HCT116 (cell line): Measurements from ENCODE around the gene RAN. TPM values are rescaled to one million over a fixed set of nuclear protein-coding genes. Genes with fewer than 3 reads are reported as not detected.
A peak's percentile ranks its signal among the peaks of the same experiment; 100 is the strongest.

Experiments used
- ATAC-seq: fragments of 200-7000 bp; cut with Tn5 transposase; 2 replicates; pipeline ENCODE4 v1.9.1; 2020; ENCODE audit warnings: mild to moderate bottlenecking, moderate library complexity
- BruUV-seq: library from RNA; stranded (reverse); fragments of 400-500 nt; replicated peaks from 2 replicates; lab custom pipeline; 2021; lab: Mats Ljungman, UMichigan
- CTCF ChIA-PET: fragments of 300-600 bp; sonication (Branson Sonifier 250); formaldehyde crosslinking; loops from one replicate; lab custom pipeline; 2021; ENCODE audit warnings: antibody characterized with exemption; lab: Charles Lee
- POLR2A ChIA-PET: fragments of 300-600, 350-600 bp; sonication (Branson Sonifier 250); formaldehyde crosslinking; loops from one replicate; lab custom pipeline; 2021; ENCODE audit warnings: antibody characterized with exemption; lab: Charles Lee
- RAD21 ChIA-PET, 2 experiments: fragments of 300-600 bp; sonication (Branson Sonifier 250); formaldehyde crosslinking; loops; one replicate each; lab custom pipeline; 2023; ENCODE audit warnings: low total read pairs in 2 of 2; ENCODE audit not compliant: uncharacterized antibody in 2 of 2, unreplicated experiment in 2 of 2, low non-redundant PET in 1 of 2; lab: Charles Lee
- DNase-seq: peaks from one replicate; pipeline ENCODE4 v3.0.0-alpha.2; 2010; ENCODE audit warnings: low read depth, low spot score
- H2AFZ ChIP-seq: fragments of 200-600 bp; shearing (Covaris generic), sonication (generic); 2 replicates; pipeline ENCODE4 v1.6.1; 2017; ENCODE audit warnings: low read depth, mixed run types, mixed read lengths, antibody characterized with exemption, low read length; ENCODE audit not compliant: poor library complexity, severe bottlenecking
- H3K27ac ChIP-seq: 2 replicates; pipeline ENCODE4 v1.5.1; 2012; ENCODE audit warnings: low read depth, low read length
- H3K27me3 ChIP-seq: fragments of 200-600 bp; sonication (generic); 2 replicates; pipeline ENCODE4 v1.6.1; 2016; ENCODE audit warnings: mixed run types, low read length, mixed read lengths; ENCODE audit not compliant: insufficient read depth
- H3K36me3 ChIP-seq, 2 experiments: fragments of 200-500 bp in 1 of 2; fragments of 200-600 bp in 1 of 2; sonication (Bioruptor generic) in 1 of 2; sonication (generic) in 1 of 2; 2 replicates each; pipeline versions ENCODE4 v1.5.1 to v1.6.1; 2014 to 2016; ENCODE audit warnings: low read length in 2 of 2, inconsistent platforms in 1 of 2, mixed read lengths in 1 of 2, mixed run types in 1 of 2; ENCODE audit not compliant: insufficient read depth in 2 of 2, control insufficient read depth in 1 of 2
- H3K4me1 ChIP-seq, 2 experiments: fragments of 200-600 bp in 1 of 2; sonication (generic) in 1 of 2; 2 replicates each; pipeline versions ENCODE4 v1.5.1 to v1.6.1; 2012 to 2017; ENCODE audit warnings: low read length in 2 of 2, inconsistent platforms in 1 of 2, mild to moderate bottlenecking in 1 of 2, mixed read lengths in 1 of 2, mixed run types in 1 of 2, moderate library complexity in 1 of 2; ENCODE audit not compliant: insufficient read depth in 2 of 2, control insufficient read depth in 1 of 2
- H3K4me2 ChIP-seq: fragments of 200-600 bp; sonication (generic); 2 replicates; pipeline ENCODE4 v1.6.1; 2017; ENCODE audit warnings: mixed run types, low read length, mixed read lengths
- H3K4me3 ChIP-seq, 2 experiments: fragments of 200-600 bp in 1 of 2; sonication (generic) in 1 of 2; replicated peaks in 1 of 2; 2 replicates each; pipeline ENCODE4 v1.5.1; 2011 to 2016; ENCODE audit warnings: low read length in 2 of 2, control low read depth in 1 of 2, low read depth in 1 of 2, mild to moderate bottlenecking in 1 of 2, mixed read lengths in 1 of 2, mixed run types in 1 of 2
- H3K79me2 ChIP-seq: fragments of 200-600 bp; sonication (generic); 2 replicates; pipeline ENCODE4 v1.6.1; 2017; ENCODE audit warnings: mild to moderate bottlenecking, mixed run types, low read length, moderate library complexity, mixed read lengths; ENCODE audit not compliant: insufficient read depth
- H3K9ac ChIP-seq: fragments of 200-600 bp; sonication (generic); 2 replicates; pipeline ENCODE4 v1.6.1; 2016; ENCODE audit warnings: low read length, mixed read lengths
- H3K9me2 ChIP-seq: fragments of 200-600 bp; sonication (generic), shearing (Covaris generic); 2 replicates; pipeline ENCODE4 v1.6.1; 2017; ENCODE audit warnings: mixed run types, mild to moderate bottlenecking, moderate library complexity; ENCODE audit not compliant: insufficient read depth
- H3K9me3 ChIP-seq, 2 experiments: fragments of 200-500 bp in 1 of 2; fragments of 200-600 bp in 1 of 2; sonication (Bioruptor generic) in 1 of 2; sonication (generic) in 1 of 2; 2 replicates each; pipeline ENCODE4 v1.6.1; 2014 to 2017; ENCODE audit warnings: low read length in 2 of 2, mixed read lengths in 2 of 2, inconsistent platforms in 1 of 2, low read depth in 1 of 2, mild to moderate bottlenecking in 1 of 2, mixed run types in 1 of 2, moderate library complexity in 1 of 2; ENCODE audit not compliant: control insufficient read depth in 1 of 2, insufficient read depth in 1 of 2
- H4K20me1 ChIP-seq: fragments of 200-600 bp; sonication (generic), shearing (Covaris generic); 2 replicates; pipeline ENCODE4 v1.6.1; 2017; ENCODE audit warnings: mixed run types, mild to moderate bottlenecking, moderate library complexity; ENCODE audit not compliant: insufficient read depth
- ATF3 ChIP-seq: IDR thresholded peaks from 2 replicates; pipeline ENCODE4 v1.6.1; 2012
- CEBPB ChIP-seq: IDR thresholded peaks from 2 replicates; pipeline ENCODE4 v1.6.1; 2012; ENCODE audit warnings: low read depth
- EGR1 ChIP-seq: IDR thresholded peaks from 2 replicates; pipeline ENCODE4 v1.6.1; 2012; ENCODE audit warnings: low read depth
- ELF1 ChIP-seq: IDR thresholded peaks from 2 replicates; pipeline ENCODE4 v1.6.1; 2012; ENCODE audit warnings: low read depth, borderline replicate concordance
- EZH2 ChIP-seq: fragments of 200-600 bp; sonication (generic); IDR thresholded peaks from 2 replicates; pipeline ENCODE4 v1.6.1; 2017; ENCODE audit warnings: antibody characterized with exemption, mixed run types
- EZH2phosphoT487 ChIP-seq: fragments of 200-600 bp; IDR thresholded peaks from 2 replicates; pipeline ENCODE4 v1.6.1; 2018; ENCODE audit warnings: antibody characterized with exemption, borderline replicate concordance
- FOSL1 ChIP-seq: IDR thresholded peaks from 2 replicates; pipeline ENCODE4 v1.6.1; 2012; ENCODE audit warnings: low read depth
- JUND ChIP-seq: IDR thresholded peaks from 2 replicates; pipeline ENCODE4 v1.6.1; 2012
- POLR2A ChIP-seq: IDR thresholded peaks from 2 replicates; pipeline ENCODE4 v1.7.0; 2011; ENCODE audit warnings: borderline replicate concordance; ENCODE audit not compliant: insufficient read depth, insufficient read length; ENCODE audit errors: extremely low read depth
- POLR2AphosphoS5 ChIP-seq: IDR thresholded peaks from 2 replicates; pipeline ENCODE4 v1.6.1; 2011; ENCODE audit warnings: mild to moderate bottlenecking, low read depth, low read length, moderate library complexity
- RAD21 ChIP-seq: IDR thresholded peaks from 2 replicates; pipeline ENCODE4 v1.6.1; 2012; ENCODE audit warnings: low read depth, mild to moderate bottlenecking
- SIN3A ChIP-seq: IDR thresholded peaks from 2 replicates; pipeline ENCODE4 v1.6.1; 2012; ENCODE audit warnings: low read depth
- SP1 ChIP-seq: IDR thresholded peaks from 2 replicates; pipeline ENCODE4 v1.6.1; 2012; ENCODE audit warnings: low read depth
- TCF7L2 ChIP-seq: IDR thresholded peaks from 2 replicates; pipeline ENCODE4 v1.7.0; 2011; ENCODE audit warnings: borderline replicate concordance, inconsistent platforms; ENCODE audit not compliant: insufficient read depth, insufficient read length; ENCODE audit errors: extremely low read depth
- YY1 ChIP-seq: IDR thresholded peaks from 2 replicates; pipeline ENCODE4 v1.6.1; 2011; ENCODE audit warnings: low read length, low read depth, moderate library complexity, mild to moderate bottlenecking; ENCODE audit not compliant: insufficient replicate concordance; ENCODE audit errors: extremely low read depth
- ZNF274 ChIP-seq: fragments of 200-500 bp; sonication (Bioruptor generic); IDR thresholded peaks from 2 replicates; pipeline ENCODE4 v1.6.1; 2014; ENCODE audit warnings: mild to moderate bottlenecking, low read depth, low read length, inconsistent platforms
- intact Hi-C: fragments of 100-400 bp; cut with micrococcal nuclease; formaldehyde crosslinking; loops from 2 replicates; pipeline ENCODE4 v1.10.0; 2022
- total RNA-seq: library from RNA; stranded (reverse); gene quantifications from one replicate; pipeline ENCODE4 v1.2.1, GENCODE V29; 2021; ENCODE audit not compliant: unreplicated experiment
- TF ChIP-seq, protein P1 (sequence below): IDR thresholded peaks from 2 replicates; pipeline ENCODE4 v1.6.1; 2012; ENCODE audit warnings: low read depth
- TF ChIP-seq, protein P2 (sequence below): IDR thresholded peaks from 2 replicates; pipeline ENCODE4 v1.6.1; 2012

Gene RAN
- total RNA-seq, 1 experiment from 2014 or later, result 1,420 TPM

GRCh38 chr12:130868412-130868811, 3.5 kb upstream of the RAN start (continued):
- TF ChIP-seq, protein P1, sequence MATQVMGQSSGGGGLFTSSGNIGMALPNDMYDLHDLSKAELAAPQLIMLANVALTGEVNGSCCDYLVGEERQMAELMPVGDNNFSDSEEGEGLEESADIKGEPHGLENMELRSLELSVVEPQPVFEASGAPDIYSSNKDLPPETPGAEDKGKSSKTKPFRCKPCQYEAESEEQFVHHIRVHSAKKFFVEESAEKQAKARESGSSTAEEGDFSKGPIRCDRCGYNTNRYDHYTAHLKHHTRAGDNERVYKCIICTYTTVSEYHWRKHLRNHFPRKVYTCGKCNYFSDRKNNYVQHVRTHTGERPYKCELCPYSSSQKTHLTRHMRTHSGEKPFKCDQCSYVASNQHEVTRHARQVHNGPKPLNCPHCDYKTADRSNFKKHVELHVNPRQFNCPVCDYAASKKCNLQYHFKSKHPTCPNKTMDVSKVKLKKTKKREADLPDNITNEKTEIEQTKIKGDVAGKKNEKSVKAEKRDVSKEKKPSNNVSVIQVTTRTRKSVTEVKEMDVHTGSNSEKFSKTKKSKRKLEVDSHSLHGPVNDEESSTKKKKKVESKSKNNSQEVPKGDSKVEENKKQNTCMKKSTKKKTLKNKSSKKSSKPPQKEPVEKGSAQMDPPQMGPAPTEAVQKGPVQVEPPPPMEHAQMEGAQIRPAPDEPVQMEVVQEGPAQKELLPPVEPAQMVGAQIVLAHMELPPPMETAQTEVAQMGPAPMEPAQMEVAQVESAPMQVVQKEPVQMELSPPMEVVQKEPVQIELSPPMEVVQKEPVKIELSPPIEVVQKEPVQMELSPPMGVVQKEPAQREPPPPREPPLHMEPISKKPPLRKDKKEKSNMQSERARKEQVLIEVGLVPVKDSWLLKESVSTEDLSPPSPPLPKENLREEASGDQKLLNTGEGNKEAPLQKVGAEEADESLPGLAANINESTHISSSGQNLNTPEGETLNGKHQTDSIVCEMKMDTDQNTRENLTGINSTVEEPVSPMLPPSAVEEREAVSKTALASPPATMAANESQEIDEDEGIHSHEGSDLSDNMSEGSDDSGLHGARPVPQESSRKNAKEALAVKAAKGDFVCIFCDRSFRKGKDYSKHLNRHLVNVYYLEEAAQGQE, result no peak
- no peak for TF ChIP-seq EGR1
- no peak for TF ChIP-seq ATF3
- TF ChIP-seq RAD21, result no peak
- TF ChIP-seq FOSL1, result no peak
- no peak for TF ChIP-seq ELF1

- peak overlapping the region; percentile 83 for H3K27ac ChIP-seq
- TF ChIP-seq EZH2, result no peak
- TF ChIP-seq CEBPB, result peak; percentile 65; the same call in 1 of the 2 replicates
- no peak for TF ChIP-seq ELF1
- TF ChIP-seq ZNF274, result no peak
- peak; percentile 31 for TF ChIP-seq YY1
- no peak for TF ChIP-seq POLR2A
- peak; percentile 37; the same call in 1 of the 2 replicates for TF ChIP-seq POLR2AphosphoS5
- no peak for TF ChIP-seq TCF7L2
- no peak for TF ChIP-seq JUND
- 0 out of 2 replicates have a peak, but pooled peaks have one; percentile 4 for TF ChIP-seq SIN3A
- TF ChIP-seq, protein P2, sequence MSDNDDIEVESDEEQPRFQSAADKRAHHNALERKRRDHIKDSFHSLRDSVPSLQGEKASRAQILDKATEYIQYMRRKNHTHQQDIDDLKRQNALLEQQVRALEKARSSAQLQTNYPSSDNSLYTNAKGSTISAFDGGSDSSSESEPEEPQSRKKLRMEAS, result peak; percentile 42
- TF ChIP-seq RAD21, result no peak; the same call in 1 of the 2 replicates
- TF ChIP-seq FOSL1, result no peak
- no peak for TF ChIP-seq EZH2phosphoT487
- TF ChIP-seq SP1, result no peak
These were observed 1.2 kb upstream of the RAN start for GRCh38 chr12:130870442-130871285.

More at GRCh38 chr12:130870442-130871285, 1.2 kb upstream of the RAN start:
- peaks cover 7% of the 10 kb centered on the region; the same call in 1 of the 2 replicates for H4K20me1 ChIP-seq
- TSS peak; percentile 88 for BruUV-seq
- H3K9me3 ChIP-seq, result no peaks in the 10 kb centered on the region
- intact Hi-C loops, result loop anchor here (1.0 kb wide), 1 partner anchor 31 kb away; the partner anchor contains the start of gene STX2
- ChIA-PET RAD21 (no interaction called here), CTCF (interaction anchor here (1.0 to 1.4 kb wide), 3 partner anchors 11 to 44 kb away, joined by 3 read pairs; partner anchors contain the start of gene STX2), POLR2A (interaction anchor here (0.6 kb wide), 1 partner anchor 15 kb away, joined by 3 read pairs; no protein-coding TSS in a partner anchor)
- peak overlapping the region; percentile 67 to 73 for H3K4me3 ChIP-seq
- DNase-seq (peak; percentile 83), ATAC-seq (peak; percentile 66)
- no peaks in the 10 kb centered on the region for H3K27me3 ChIP-seq
- H3K36me3 ChIP-seq, result peaks cover 24 to 31% of the 10 kb centered on the region in 2 experiments
- no peak overlapping the region for H2AFZ ChIP-seq
- peak overlapping the region; percentile 93 for H3K9ac ChIP-seq
- peak overlapping the region; percentile 98 for H3K4me2 ChIP-seq
- peaks cover 20 to 35% of the 10 kb centered on the region in 2 experiments for H3K4me1 ChIP-seq
- no peaks in the 10 kb centered on the region for H3K9me2 ChIP-seq
- peaks cover 38% of the 10 kb centered on the region for H3K79me2 ChIP-seq
